IMR-90 (cell line): ENCODE results near the gene GPX5. TPM values are rescaled to one million over a fixed set of nuclear protein-coding genes. Genes with fewer than 3 reads are reported as not detected.
"Not testable (repeated sequence)": the region's sequence is repeated elsewhere in the genome, so short reads cannot be mapped to it uniquely, and the experiment has no call there.

ENCODE experiments used
- ATAC-seq: fragments of 200-7000 bp; cut with Tn5 transposase; 2 replicates; pipeline ENCODE4 v1.9.1; 2020; ENCODE audit warnings: low read depth, mild to moderate bottlenecking, moderate library complexity
- BruUV-seq: library from RNA; stranded (reverse); fragments of 400-500 nt; replicated peaks from 2 replicates; lab custom pipeline; 2021; lab: Mats Ljungman, UMichigan
- CTCF ChIA-PET: fragments of 300-600 bp; formaldehyde crosslinking; extraction: SDS; loops from one replicate; lab custom pipeline; 2021; ENCODE audit warnings: antibody characterized with exemption; lab: Yijun Ruan, JAX
- POLR2A ChIA-PET: fragments of 300-600 bp; sonication (Branson Sonifier 250); formaldehyde crosslinking; loops from one replicate; lab custom pipeline; 2022; ENCODE audit warnings: antibody characterized with exemption; ENCODE audit not compliant: unreplicated experiment; lab: Charles Lee
- DNase-seq: peaks from one replicate; pipeline ENCODE4 v3.0.0; 2013
- H2AFZ ChIP-seq: replicated peaks from 2 replicates; pipeline ENCODE3; 2013; ENCODE audit warnings: low read length, mild to moderate bottlenecking; ENCODE audit not compliant: poor library complexity
- H2AK5ac ChIP-seq: 2 replicates; pipeline ENCODE4 v1.6.1; 2013; ENCODE audit warnings: low read depth, low read length, inconsistent platforms
- H2AK9ac ChIP-seq: replicated peaks from 2 replicates; pipeline ENCODE3; 2013; ENCODE audit warnings: mild to moderate bottlenecking, low read depth, low read length, moderate library complexity; ENCODE audit not compliant: poor library complexity
- H2BK120ac ChIP-seq: 2 replicates; pipeline ENCODE4 v1.6.1; 2013; ENCODE audit warnings: low read depth, low read length, inconsistent platforms
- H2BK15ac ChIP-seq: 3 replicates; pipeline ENCODE4 v1.6.1; 2013; ENCODE audit warnings: low read depth, low read length, inconsistent platforms
- H2BK20ac ChIP-seq: 2 replicates; pipeline ENCODE4 v1.6.1; 2013; ENCODE audit warnings: low read depth, mild to moderate bottlenecking, inconsistent platforms, low read length, moderate library complexity
- H2BK5ac ChIP-seq: 2 replicates; pipeline ENCODE4 v1.6.1; 2013; ENCODE audit warnings: mild to moderate bottlenecking, low read depth, low read length, inconsistent platforms; ENCODE audit not compliant: poor library complexity, severe bottlenecking
- H3K14ac ChIP-seq: replicated peaks from 2 replicates; pipeline ENCODE4 v1.6.1; 2013; ENCODE audit warnings: low read depth, low read length, inconsistent platforms
- H3K18ac ChIP-seq: 2 replicates; pipeline ENCODE4 v1.6.1; 2013; ENCODE audit warnings: low read depth, low read length, control low read depth
- H3K23ac ChIP-seq: 2 replicates; pipeline ENCODE4 v1.6.1; 2013; ENCODE audit warnings: low read depth, low read length, inconsistent platforms
- H3K27ac ChIP-seq: 2 replicates; pipeline ENCODE4 v1.5.1; 2013; ENCODE audit warnings: mild to moderate bottlenecking, control low read depth, low read length; ENCODE audit not compliant: insufficient read depth
- H3K27me3 ChIP-seq: 2 replicates; pipeline ENCODE4 v1.6.1; 2013; ENCODE audit warnings: low read length; ENCODE audit not compliant: control insufficient read depth, insufficient read depth
- H3K36me3 ChIP-seq: 2 replicates; pipeline ENCODE4 v1.6.1; 2013; ENCODE audit warnings: low read length, mixed read lengths; ENCODE audit not compliant: control insufficient read depth, insufficient read depth
- H3K4ac ChIP-seq: 2 replicates; pipeline ENCODE4 v1.6.1; 2013; ENCODE audit warnings: low read depth, low read length, inconsistent platforms
- H3K4me1 ChIP-seq: 2 replicates; pipeline ENCODE4 v1.6.1; 2013; ENCODE audit warnings: low read length, mixed read lengths; ENCODE audit not compliant: control insufficient read depth, insufficient read depth
- H3K4me2 ChIP-seq: 2 replicates; pipeline ENCODE4 v1.6.1; 2013; ENCODE audit warnings: low read depth, mild to moderate bottlenecking, control low read depth, low read length, moderate library complexity
- H3K4me3 ChIP-seq: 2 replicates; pipeline ENCODE4 v1.5.1; 2013; ENCODE audit warnings: low read depth, mild to moderate bottlenecking, control low read depth, low read length, moderate library complexity; ENCODE audit not compliant: insufficient read depth
- H3K56ac ChIP-seq: 2 replicates; pipeline ENCODE4 v1.6.1; 2013; ENCODE audit warnings: low read length, inconsistent platforms; ENCODE audit not compliant: insufficient read depth; ENCODE audit errors: extremely low read depth
- H3K79me1 ChIP-seq, 2 experiments: 2 replicates each; pipeline ENCODE4 v1.6.1; 2013; ENCODE audit warnings: low read length in 2 of 2, inconsistent platforms in 1 of 2, low read depth in 1 of 2
- H3K9ac ChIP-seq: 2 replicates; pipeline ENCODE4 v1.6.1; 2013; ENCODE audit warnings: low read depth, low read length, control low read depth
- H3K9me1 ChIP-seq: 2 replicates; pipeline ENCODE4 v1.6.1; 2013; ENCODE audit warnings: low read length, inconsistent platforms; ENCODE audit not compliant: insufficient read depth
- H3K9me3 ChIP-seq: 2 replicates; pipeline ENCODE4 v1.6.1; 2013; ENCODE audit warnings: low read length; ENCODE audit not compliant: control insufficient read depth, insufficient read depth
- H4K20me1 ChIP-seq: 2 replicates; pipeline ENCODE4 v1.6.1; 2013; ENCODE audit warnings: low read length, inconsistent platforms; ENCODE audit not compliant: insufficient read depth
- H4K5ac ChIP-seq: 2 replicates; pipeline ENCODE4 v1.6.1; 2013; ENCODE audit warnings: mild to moderate bottlenecking, low read depth, low read length, control low read depth
- H4K8ac ChIP-seq, 2 experiments: 2 replicates each; pipeline ENCODE4 v1.6.1; 2013; ENCODE audit warnings: low read depth in 2 of 2, low read length in 2 of 2, control low read depth in 1 of 2, inconsistent platforms in 1 of 2
- H4K91ac ChIP-seq: 2 replicates; pipeline ENCODE4 v1.6.1; 2013; ENCODE audit warnings: low read depth, low read length, inconsistent platforms; ENCODE audit not compliant: insufficient read depth
- whole genome bisulfite sequencing, 2 experiments: methylation state at CpG; one replicate each; pipeline versions ENCODE4 v1.1.5 to v1.1.7; 2013; ENCODE audit warnings: missing lambda C conversion rate in 2 of 2; ENCODE audit not compliant: insufficient read length in 1 of 2; ENCODE audit errors: extremely low coverage in 2 of 2; 5-methylcytosine and 5-hydroxymethylcytosine counted together
- dilution Hi-C: fragments of 300-500 bp; cut with HindIII; formaldehyde crosslinking; loops from one replicate; pipeline ENCODE4 v1.14.3; 2018; ENCODE audit warnings: low sequenced_read_pairs; ENCODE audit not compliant: unreplicated experiment
- in situ Hi-C: fragments of 300-500 bp; cut with MboI; formaldehyde crosslinking; loops from 3 replicates; pipeline ENCODE4 v1.14.3; 2019; ENCODE audit warnings: low sequenced_read_pairs, inconsistent platforms, mixed read lengths
- intact Hi-C: fragments of 100-400 bp; cut with micrococcal nuclease; formaldehyde crosslinking; loops from 2 replicates; pipeline ENCODE4 v1.10.0; 2022
- polyA plus RNA-seq, 3 experiments: library from polyadenylated mRNA; depleted of rRNA; stranded (reverse); fragments of >200 nt; gene quantifications; 2 replicates each; pipeline ENCODE4 v1.2.3, GENCODE V29; 2012; ENCODE audit warnings: low replicate concordance in 1 of 3
- total RNA-seq: library from RNA; depleted of rRNA; stranded (reverse); fragments of >200 nt; gene quantifications from 2 replicates; pipeline ENCODE4 v1.2.3, GENCODE V29; 2012

The GPX5 gene
- total and polyA plus RNA-seq, 2 of the 4 experiments (the other 2 are of a cell fraction) = not detected

DNA sequence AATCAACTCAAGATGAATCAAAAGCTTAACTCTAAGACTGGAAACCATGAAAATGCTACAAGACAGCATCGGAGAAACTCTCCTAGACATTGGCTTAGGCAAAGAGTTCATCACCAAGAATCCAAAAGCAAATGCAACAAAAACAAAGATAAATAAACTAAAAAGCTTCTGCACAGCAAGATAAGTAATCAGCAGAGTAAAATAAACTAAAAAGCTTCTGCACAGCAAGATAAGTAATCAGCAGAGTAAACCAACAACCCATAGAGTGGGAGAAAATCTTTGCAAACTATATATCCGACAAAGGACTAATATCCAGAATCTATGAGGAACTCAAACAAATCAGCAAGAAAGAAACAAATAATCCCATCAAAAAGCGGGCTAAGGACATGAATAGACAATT is 21.3 kb downstream of the GPX5 start:
- H3K36me3 ChIP-seq, H3K14ac ChIP-seq, intact Hi-C loops, H4K8ac ChIP-seq, H4K91ac ChIP-seq, H2BK20ac ChIP-seq, H2BK15ac ChIP-seq, H3K4me1 ChIP-seq, ATAC-seq, POLR2A ChIA-PET, H3K4me2 ChIP-seq, BruUV-seq, H3K9me3 ChIP-seq, H4K5ac ChIP-seq, H3K27ac ChIP-seq, H4K20me1 ChIP-seq, H3K4ac ChIP-seq, H2AK5ac ChIP-seq, H3K9ac ChIP-seq, in situ Hi-C loops, H3K23ac ChIP-seq, H2BK120ac ChIP-seq, CTCF ChIA-PET, H3K79me1 ChIP-seq, H2AK9ac ChIP-seq, H3K56ac ChIP-seq, dilution Hi-C loops, DNase-seq, H3K27me3 ChIP-seq, H3K9me1 ChIP-seq, H2BK5ac ChIP-seq, H2AFZ ChIP-seq, H3K4me3 ChIP-seq, H3K18ac ChIP-seq: not testable (repeated sequence)
- WGBS, 2 experiments = no CpG with 5 or more reads among the region's 3 CpGs
